Renal cortex interstitium (tissue), 11 donors: Measurements from ENCODE around the gene PRTFDC1. TPM values are rescaled to one million over a fixed set of nuclear protein-coding genes. Genes with fewer than 3 reads are reported as not detected.

Experiments
- DNase-seq, 11 donors: peaks; one replicate each; pipeline ENCODE4 v3.0.0-alpha.2; 2013; ENCODE audit warnings: low read depth in 9 of 11, low spot score in 4 of 11; ENCODE audit errors: extremely low read depth in 1 of 11
- polyA plus RNA-seq, 3 donors: library from polyadenylated mRNA; unstranded; fragments of 120-200 nt; gene quantifications; one replicate each; pipeline ENCODE4 v1.2.1, GENCODE V29; 2013; ENCODE audit not compliant: insufficient read length in 3 of 3

PRTFDC1 gene
- polyA plus RNA-seq, 3 donors: 33.5 to 41.3 (median 38.8) TPM

DNA sequence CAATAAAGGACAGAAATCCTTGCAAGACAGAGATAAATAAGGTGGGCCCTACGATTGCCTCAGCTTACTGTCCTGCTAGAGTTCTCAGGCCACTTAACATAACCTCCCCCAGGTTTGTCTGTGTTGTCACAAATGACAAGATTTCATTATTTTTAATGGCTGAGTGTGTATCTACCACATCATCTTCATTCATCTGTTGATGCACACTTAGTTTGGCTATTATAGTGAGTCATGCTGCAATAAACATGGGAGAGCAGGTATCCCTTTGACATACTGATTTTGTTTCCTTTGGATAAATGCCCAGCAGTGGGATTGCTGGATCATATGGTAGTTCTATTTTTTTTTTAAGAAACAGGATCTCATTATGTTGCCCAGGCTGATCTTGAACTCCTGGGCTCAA is 60.6 kb downstream of the PRTFDC1 start:
- DNase-seq: no peak

DNA sequence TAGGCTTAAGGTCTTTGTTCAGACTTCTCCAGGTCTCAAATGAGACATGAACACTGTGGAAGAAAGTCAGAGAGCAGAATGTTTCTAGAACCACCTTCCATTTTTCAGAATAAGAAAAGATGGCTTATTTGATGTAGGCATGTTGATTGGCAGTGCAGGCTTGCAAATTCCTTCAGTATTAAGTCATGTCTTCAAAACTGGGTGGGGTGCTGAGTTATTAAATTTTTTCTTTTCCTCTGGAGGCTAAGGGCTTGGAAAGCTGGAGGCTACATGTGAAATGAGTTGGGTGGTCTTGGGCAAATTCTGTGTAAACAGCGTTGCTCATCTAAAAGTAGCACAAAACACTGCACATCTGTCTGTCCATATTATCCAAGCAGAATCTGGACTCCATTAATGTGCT is 62.8 kb downstream of the PRTFDC1 start:
- no peak for DNase-seq

DNA sequence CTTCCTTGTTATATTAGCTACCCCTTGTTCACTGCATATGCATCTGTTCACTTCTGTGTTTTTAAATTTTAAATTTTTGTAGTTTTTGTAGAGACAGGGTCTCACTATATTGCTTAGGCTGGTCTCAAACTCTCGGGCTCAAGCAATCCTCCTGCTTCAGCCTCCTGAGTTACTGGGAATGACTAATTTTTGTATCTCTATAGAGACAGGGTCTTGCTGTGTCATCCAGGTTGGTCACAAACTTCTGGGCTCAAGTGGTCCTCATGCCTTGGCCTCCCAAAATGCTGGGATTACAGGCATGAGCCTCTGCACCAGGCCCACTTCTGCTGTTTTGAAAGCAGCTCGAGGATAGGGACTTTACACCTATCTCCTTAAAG is 64.6 kb downstream of the PRTFDC1 start:
- no peak for DNase-seq

DNA sequence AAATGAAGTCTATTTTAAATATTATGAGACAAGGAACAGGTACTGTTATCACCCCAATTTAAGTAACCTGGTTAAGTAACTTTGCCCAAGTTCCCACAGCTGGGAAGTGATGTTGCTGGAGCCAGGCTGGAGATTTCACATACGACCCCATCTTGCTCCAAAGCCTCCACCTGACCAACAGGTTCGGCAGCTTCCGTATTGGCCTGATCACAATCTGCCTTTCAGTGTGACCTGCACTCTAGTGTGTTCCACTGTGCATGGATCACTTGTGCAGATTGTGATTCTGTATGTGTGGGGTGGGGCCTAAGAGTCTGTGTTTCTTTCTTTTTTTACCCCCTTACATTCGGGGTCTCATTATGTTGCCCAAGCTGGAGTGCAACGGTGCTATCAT is 66.1 kb downstream of the PRTFDC1 start:
- peak in 2 of 11 donors; percentile 35 to 43 for DNase-seq

DNA sequence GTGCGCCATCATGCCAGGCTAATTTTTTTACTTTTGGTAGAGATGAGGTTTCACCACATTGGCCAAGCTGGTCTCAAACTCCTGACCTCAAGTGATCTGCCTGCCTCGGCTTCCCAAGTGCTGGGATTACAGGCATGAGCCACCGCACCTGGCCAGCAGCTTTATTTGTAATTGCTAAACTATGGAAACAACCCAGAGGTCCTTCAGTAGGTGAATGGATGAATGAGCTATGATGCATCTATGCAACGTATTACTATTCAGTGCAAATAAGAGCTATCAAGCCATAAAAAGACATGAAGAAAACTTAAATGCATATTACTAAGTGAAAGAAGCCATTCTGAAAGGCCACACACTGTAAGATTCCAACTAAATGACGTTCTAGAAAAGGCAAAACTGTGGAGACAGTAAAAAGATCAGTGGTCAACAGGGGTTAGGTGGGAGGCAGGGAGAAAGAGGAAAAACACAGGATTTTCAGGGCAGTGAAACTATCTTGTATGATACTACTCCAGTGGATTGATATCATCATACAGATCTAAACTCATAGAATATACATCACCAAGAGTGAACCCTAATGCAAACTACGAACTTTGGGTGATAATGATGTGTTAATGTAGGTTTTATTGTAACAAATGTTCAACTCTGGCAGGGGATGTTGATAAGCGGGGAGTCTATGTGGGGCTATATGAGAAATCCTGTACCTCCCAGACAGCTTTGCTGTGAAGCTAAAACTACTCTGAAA is 66.7 kb downstream of the PRTFDC1 start:
- DNase-seq: no peak

DNA sequence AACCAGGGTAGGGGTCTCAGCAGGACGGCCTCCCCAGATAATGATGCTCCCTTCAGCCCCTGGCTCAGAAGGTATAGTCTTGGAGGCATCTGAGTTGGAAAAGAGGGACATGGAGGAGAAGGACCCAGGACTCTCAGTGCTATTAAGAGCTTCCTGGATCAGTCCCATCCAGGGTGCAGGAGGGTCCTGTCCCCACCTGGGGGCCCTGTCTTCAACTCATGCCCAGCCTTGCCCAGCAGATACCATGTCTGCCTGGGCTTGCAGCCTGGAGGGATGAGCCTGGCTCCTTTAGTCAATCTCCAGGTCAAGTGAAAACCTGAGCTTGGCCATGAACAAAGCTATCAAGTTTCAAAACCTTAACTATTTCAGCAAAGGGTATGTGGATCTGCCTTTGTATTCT is 67.6 kb downstream of the PRTFDC1 start:
- DNase-seq: no peak

DNA sequence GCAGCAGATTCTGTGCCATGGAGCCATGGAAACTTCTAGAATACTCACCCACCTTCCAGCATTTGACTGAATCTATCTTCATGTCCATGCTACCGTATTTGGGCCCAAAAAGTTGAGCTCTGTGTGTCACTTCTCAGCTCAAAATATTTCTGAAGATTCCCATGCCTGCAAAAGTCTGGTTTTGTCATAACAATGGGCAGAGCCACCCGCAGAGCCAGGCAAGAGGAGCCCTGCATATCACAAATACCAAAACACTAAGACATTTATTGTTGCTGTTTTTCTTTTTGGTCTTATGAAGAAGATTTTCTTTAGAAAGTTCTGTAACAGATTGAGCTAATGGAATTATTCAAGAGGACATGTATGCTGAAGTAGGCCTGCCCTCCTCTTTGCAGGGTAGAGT is 68.1 kb downstream of the PRTFDC1 start:
- DNase-seq: no peak

DNA sequence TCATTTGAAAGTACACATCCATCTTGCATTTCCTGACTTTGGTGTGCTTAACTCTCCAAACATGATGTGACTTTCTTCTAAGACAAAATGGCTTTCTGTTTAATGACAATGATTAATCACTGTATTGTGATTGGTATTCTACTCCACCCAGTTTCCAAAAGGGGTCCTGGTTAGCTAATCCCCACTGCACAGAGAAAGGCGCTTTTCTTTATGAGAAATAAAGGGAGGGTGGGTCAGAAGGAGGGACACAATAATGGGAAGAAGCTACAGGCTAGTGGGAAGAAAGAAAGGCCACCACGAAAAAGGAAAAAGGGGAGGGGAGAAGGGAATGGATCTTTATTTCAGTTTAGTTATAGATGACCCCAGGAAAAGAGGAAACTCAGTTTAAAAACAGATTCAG is 69.2 kb downstream of the PRTFDC1 start:
- no peak for DNase-seq

DNA sequence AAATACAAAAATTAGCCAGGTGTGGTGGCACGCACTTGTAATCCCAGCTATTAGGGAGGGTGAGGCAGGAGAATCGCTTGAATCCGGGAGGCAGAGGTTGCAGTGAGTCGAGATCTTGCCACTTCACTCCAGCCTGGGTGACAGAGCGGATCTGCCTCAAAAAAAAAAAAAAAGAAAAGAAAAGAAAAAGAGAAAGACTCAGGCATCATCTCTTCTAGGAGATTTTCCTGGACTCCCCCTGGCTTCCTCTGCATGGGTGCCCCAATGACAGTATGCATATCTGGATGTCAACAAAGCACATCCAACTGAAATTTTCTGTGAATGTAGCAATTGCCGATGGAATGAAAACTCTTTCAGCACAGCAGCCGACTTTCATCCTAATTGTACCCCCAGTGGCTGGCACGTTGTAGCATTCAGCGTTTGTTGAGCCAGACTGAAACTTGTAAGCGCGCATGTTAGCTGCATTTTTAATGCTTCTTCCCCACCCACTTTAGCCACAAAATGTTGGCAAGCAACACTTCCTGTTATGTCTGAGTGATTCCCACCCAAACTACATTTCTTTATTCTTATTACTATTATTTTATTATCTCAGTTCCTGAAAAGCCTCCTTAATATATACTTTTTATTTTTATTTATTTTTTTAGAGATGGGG is 70.2 kb downstream of the PRTFDC1 start:
- DNase-seq: no peak

DNA sequence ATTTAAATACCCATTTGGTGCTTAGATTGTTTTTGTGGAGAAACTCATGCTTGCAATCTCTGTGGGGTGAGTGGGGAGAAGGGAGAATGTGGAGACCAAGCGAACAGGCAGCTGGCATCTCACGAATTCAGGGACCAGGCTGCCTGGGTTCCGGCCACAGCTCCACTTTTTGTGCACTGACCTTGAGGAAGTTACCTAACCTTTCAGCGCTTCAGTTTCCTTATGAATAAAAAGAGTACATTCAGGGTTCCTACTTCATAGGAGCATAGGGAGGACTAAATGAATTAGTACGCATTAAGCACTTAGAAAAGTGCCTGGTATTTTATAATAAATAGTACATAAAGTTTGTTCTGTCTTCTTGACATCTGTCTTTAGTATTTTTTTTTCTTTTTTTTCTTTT is 72.5 kb downstream of the PRTFDC1 start:
- DNase-seq: no peak

DNA sequence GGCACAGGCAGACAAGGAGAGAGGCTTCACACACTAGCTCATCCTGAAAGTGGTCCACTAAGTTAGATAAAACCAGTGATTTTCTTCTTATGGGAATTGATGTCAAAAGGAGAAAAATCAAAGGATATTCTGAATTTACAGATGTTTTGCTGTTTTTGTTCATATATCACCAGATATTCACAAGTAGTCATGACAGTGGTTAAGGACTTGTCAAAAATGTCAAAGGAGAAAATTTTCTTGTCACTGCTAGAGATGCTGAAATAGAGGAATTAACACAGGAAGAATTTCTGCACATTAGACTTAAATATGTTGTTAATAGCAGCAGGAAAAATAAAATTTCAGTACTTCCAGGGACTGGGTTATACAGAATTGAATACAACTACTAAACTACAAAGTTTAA is 78.3 kb downstream of the PRTFDC1 start:
- DNase-seq: no peak

DNA sequence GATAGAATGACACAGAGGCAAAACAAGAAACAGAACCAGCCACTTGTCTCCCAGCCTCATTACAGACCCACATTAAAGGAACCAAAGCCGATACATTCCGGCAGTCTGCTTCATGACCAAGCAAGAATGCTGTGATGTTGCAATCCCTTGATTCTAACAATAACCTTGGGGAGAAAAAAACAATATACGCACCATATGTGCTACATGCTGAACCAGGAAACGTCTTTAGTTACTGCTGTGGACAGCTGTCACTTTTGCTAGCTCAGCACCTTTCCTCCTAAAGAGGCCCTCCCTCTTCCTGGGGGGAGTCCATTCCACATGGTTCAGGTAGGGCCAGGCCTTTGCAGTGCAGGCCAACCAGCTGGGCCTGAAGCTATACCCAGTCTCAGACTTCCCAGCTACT is 79.1 kb downstream of the PRTFDC1 start:
- peak in 1 of 11 donors; percentile 25 for DNase-seq

DNA sequence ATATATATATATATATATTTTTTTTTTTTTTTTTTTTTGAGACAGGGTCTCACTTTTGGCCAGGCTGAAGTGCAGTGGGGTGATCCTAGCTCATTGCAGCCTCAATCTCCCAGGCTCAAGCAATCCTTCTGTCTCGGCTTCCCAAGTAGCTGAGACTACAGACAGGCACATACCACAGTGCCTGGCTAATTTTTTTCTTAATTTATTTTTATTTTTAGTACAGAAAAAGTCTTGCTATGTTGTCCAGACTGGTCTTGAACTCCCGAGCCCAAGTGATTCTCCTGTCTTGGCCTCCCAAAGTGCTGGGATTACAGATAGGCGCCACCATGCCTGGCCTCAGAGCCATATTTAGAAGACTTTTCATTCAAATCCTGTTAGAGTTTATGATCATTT is 79.6 kb downstream of the PRTFDC1 start:
- DNase-seq: no peak

DNA sequence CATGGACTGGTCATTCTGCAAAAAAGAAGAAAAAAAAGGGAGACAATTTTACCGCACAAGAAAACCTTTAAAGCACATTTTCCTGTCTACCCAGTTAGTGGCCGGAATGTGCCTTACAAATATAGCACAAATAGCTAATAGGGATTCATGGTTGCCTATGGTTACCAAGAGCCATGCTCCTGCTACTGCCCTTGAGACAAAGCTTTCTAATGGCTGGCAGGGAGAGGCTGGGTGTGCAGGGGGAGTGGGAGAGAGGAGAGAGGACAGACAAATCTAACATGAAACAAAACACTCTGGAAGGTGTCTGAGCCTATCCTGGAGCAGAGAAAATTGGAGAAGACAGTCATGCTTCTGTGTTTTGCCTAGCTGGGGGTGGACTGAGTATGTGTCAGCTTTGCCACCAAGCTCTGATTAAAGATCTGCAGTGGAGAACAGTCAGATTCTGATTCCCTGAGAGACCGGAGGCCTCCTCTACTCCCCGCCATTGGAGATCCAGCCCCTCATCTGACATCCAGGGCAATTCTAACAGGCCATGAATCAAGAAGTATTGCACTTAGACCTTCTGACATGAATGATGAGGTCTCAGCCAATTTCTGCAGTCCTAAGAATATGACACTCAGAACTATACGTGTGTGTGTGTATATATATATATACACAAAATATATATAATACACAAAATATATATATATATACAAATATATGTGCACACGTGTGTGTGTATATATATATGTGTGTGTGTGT is 80.2 kb downstream of the PRTFDC1 start:
- DNase-seq: peak in 1 of 11 donors; percentile 24

DNA sequence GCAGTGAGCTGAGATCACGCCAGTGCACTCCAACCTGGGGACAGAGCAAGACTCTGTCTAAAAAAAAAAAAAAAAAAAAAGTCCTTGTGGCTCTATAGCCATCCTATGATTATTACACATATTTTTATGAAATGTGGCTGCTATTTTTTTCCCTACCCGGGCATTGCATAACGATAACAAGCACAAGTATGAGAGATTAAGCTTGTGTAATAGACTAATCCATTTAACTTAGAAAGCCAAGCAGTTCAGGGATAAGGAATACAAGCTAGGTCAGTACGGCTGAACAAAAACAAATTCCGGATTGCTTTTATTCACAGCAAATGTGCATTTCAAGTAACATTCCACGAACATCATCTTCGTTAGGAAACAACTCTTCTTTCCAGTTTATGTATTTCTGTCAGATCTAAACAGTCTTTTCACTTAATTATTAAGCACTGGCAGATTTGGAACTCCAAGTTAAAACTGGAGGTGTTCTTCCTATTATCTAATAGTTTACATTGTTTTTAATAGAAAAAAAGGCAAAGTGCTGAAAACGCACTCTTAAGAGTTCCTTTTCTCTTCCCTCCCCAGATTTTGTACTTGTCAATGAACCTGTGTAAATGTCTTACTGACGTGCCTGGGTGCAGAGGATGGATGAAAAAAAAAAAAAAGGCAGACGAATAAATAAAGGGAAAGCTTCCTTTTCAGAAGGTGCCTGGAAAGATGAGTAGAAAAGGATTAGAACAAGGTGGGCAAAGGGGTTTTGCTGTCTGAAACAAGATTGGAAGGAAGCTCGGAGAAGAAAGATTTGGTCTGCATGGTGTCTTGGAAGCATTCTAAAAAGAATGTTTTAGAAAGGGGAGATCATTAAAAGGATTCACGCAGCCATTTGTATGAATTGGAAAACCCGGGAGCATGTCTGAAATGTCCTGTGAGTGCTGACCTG is 81.1 kb downstream of the PRTFDC1 start:
- no peak for DNase-seq

DNA sequence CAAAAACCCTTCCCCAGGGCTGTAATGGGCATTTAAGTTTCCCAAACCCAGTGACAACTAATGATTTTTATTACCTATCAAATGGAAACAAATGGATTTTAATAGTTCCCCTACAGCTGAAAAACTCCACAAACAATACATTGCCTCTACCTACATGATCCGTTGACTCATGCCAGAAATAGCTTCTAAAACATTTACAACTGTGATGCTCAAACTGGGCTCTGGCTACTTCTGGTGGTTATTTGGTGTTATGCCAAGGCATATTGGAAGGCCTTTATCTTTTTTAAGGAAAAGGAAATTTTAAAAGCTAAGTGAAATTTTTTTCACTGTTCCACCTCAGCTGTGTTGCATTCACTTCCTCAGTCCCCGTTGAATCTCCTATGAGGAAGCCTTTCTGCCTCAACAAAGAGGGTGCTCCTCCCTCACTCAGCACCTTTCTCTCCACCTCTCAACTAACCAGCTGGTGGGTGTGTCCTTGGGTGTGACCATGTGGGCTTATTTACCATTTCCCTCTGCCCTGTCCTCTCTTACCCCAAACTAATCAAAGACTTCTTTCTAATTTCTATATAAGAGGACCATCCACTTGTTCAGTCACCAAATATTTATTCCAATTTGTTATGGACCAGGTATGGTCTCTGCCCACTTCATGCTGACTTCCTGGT is 82.9 kb downstream of the PRTFDC1 start:
- no peak for DNase-seq

DNA sequence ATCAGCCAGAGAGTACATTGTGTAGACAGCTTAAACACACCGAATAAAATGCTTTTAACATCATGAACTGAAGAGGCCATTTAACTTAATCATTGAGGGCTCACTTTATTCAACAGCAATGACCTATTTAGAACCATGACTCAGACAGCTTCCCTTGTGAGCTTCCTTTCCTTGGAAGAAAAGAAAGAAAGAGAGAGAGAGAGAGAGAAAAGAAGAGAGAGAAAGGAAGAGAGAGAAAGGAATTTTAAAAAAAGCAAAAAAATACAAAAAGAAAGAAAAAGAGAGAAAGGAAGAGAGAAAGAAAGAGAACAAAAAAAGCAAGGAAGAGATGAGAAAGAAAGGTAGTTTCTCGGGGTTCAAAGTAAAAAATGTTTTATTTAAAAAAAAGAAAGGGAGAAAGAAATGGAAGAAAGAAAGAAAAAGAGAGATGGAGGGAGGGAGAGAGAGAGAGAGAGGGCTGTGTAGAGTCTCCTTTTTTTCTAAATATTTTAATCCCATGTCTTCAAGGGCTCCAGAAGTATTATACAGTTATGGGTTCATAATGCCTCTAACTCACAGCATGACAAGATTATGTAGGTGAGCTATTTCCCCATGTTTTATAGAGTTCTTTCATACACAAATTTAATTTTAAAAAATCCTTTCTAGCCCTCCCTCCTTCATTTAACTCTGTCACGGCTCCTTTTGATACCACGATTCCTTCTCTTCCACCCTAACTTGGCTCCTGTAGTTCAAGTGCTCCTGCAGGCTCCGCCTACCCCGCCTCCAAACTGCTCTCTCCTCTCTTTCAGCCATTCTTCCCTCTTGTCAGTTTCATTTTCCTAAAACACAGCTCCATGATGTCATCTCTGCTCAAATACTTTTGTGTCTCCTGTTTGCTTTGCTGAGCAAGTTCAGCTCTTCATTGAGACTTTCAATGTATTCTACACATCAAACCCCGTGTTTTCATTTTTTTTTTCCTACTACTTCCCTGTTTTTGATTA is 85.5 kb downstream of the PRTFDC1 start:
- no peak for DNase-seq

DNA sequence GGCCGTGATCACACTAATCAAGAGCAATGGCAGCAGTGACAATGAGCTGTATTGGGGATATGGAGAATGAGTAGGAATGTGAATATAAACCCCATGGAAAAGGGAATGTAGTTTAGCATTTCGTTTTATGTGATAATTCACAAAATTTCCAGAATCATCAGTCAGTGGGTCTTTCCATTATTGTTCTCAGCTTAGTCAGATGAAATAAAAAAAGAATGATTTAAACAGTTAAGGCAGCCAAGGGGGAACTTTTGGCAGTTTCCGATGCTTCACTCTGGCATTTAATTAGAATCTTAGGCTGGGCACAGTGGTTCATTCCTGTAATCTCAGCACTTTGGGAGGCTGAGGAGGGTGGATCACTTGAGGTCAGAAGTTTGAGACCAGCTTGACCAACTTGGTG is 86.6 kb downstream of the PRTFDC1 start:
- no peak for DNase-seq
